Tibial nerve (tissue), 4 donors: ENCODE data around the gene NDUFS4. TPM values are rescaled to one million over a fixed set of nuclear protein-coding genes. Genes with fewer than 3 reads are reported as not detected.

ENCODE experiments used
- DNase-seq, 2 donors: peaks; one replicate each; pipeline ENCODE4 v3.0.0-alpha.2; 2019; ENCODE audit warnings: low spot score in 2 of 2
- H3K27ac ChIP-seq, 4 donors: fragments of 200-600 bp; sonication (generic) in 3 of 4; one replicate each; pipeline ENCODE4 v1.5.1; 2017 to 2019; ENCODE audit warnings: mild to moderate bottlenecking in 1 of 4
- H3K27me3 ChIP-seq, 2 donors: fragments of 200-600 bp; sonication (generic) in 1 of 2; one replicate each; pipeline versions ENCODE4 v1.5.1 to v1.6.0; 2017 to 2019
- H3K36me3 ChIP-seq, 3 donors: fragments of 200-600 bp; sonication (generic); one replicate each; pipeline ENCODE4 v1.5.1; 2018 to 2019
- H3K4me1 ChIP-seq, 4 donors: fragments of 200-600 bp; sonication (generic) in 3 of 4; one replicate each; pipeline ENCODE4 v1.5.1; 2017 to 2019
- H3K4me3 ChIP-seq, 4 donors: fragments of 200-600 bp; sonication (generic) in 3 of 4; one replicate each; pipeline ENCODE4 v1.5.1; 2017 to 2019; ENCODE audit warnings: mild to moderate bottlenecking in 1 of 4, moderate library complexity in 1 of 4
- H3K9me3 ChIP-seq, 4 donors: fragments of 200-600 bp; sonication (generic) in 3 of 4; one replicate each; pipeline ENCODE4 v1.5.1; 2017 to 2019
- CTCF ChIP-seq, 5 experiments: fragments of 200-600 bp in 3 of 5; fragments of 450-650 bp in 2 of 5; sonication (generic) in 3 of 5; IDR thresholded peaks; one replicate each; pipeline ENCODE4 v1.5.1; 2016 to 2019; ENCODE audit warnings: antibody characterized with exemption in 5 of 5, mild to moderate bottlenecking in 3 of 5, moderate library complexity in 2 of 5
- EP300 ChIP-seq, 2 donors: sonication (generic); formaldehyde crosslinking; IDR thresholded peaks; one replicate each; pipeline ENCODE4 v1.6.1; 2017; ENCODE audit warnings: antibody characterized with exemption in 2 of 2, mild to moderate bottlenecking in 1 of 2
- POLR2A ChIP-seq, 2 donors: fragments of 450-650 bp; IDR thresholded peaks; one replicate each; pipeline ENCODE4 v1.6.1; 2017; ENCODE audit warnings: antibody characterized with exemption in 2 of 2, mild to moderate bottlenecking in 2 of 2, moderate library complexity in 2 of 2
- WGBS, 2 donors: methylation state at CpG; one replicate each; pipeline ENCODE4 v1.1.5; 2018; 5-methylcytosine and 5-hydroxymethylcytosine counted together
- total RNA-seq, 4 donors: library from RNA; depleted of rRNA; stranded (reverse); fragments of >200 nt; gene quantifications; one replicate each; pipeline ENCODE4 v1.1.0, GENCODE V29; 2016

NDUFS4 gene
- total RNA-seq, 4 donors from 2014 or later: 46.3 to 85.9 (median 67.7) TPM

GRCh38 chr5:53549792-53550191 is 10.6 kb upstream of the NDUFS4 start:
- H3K27me3 ChIP-seq: no peaks in the 10 kb centered on the region
- no peaks in the 10 kb centered on the region for H3K4me1 ChIP-seq
- H3K27ac ChIP-seq: no peak overlapping the region
- no peaks in the 10 kb centered on the region for H3K36me3 ChIP-seq
- no peak for TF ChIP-seq POLR2A (IDR thresholded peaks at IDR 0.05)
- TF ChIP-seq EP300 (IDR thresholded peaks at IDR 0.05): no peak
- no peak for TF ChIP-seq CTCF (IDR thresholded peaks at IDR 0.05)
- H3K9me3 ChIP-seq: no peaks in the 10 kb centered on the region
- 94 to 95% methylated on average over 2 of the region's 2 CpGs for WGBS, 2 donors
- DNase-seq: no peak
- H3K4me3 ChIP-seq: no peak overlapping the region

- H3K9me3 ChIP-seq: no peaks in the 10 kb centered on the region
- no peak overlapping the region for H3K4me3 ChIP-seq
- no peaks in the 10 kb centered on the region for H3K4me1 ChIP-seq
- no peaks in the 10 kb centered on the region for H3K36me3 ChIP-seq
- H3K27ac ChIP-seq: no peak overlapping the region
- DNase-seq: no peak
- no peak for TF ChIP-seq EP300 (IDR thresholded peaks at IDR 0.05)
- no peak for TF ChIP-seq CTCF (IDR thresholded peaks at IDR 0.05)
- TF ChIP-seq POLR2A (IDR thresholded peaks at IDR 0.05): no peak
- no peaks in the 10 kb centered on the region for H3K27me3 ChIP-seq
- WGBS, 2 donors: 62 to 65% methylated on average over 3 of the region's 3 CpGs
Measured at GRCh38 chr5:53552561-53552960, 7.9 kb upstream of the NDUFS4 start.

- Histone ChIP-seq H3K36me3 (no peaks in the 10 kb centered on the region), H3K9me3 (no peaks in the 10 kb centered on the region), H3K27ac (no peak overlapping the region), H3K27me3 (no peaks in the 10 kb centered on the region), H3K4me1 (no peaks in the 10 kb centered on the region), H3K4me3 (no peak overlapping the region)
- 89 to 90% methylated on average over 3 of the region's 3 CpGs for WGBS, 2 donors
- no peak for DNase-seq
- TF ChIP-seq POLR2A (IDR thresholded peaks at IDR 0.05) (no peak), CTCF (IDR thresholded peaks at IDR 0.05) (no peak), EP300 (IDR thresholded peaks at IDR 0.05) (no peak)
Measured at GRCh38 chr5:53554444-53554843, 6.0 kb upstream of the NDUFS4 start.

GRCh38 chr5:53555160-53555559 is 5.3 kb upstream of the NDUFS4 start:
- no peaks in the 10 kb centered on the region for H3K9me3 ChIP-seq
- peaks cover 0 to 5% (median 0%) of the 10 kb centered on the region in 4 donors for H3K4me1 ChIP-seq
- no peaks in the 10 kb centered on the region for H3K27me3 ChIP-seq
- no peaks in the 10 kb centered on the region for H3K36me3 ChIP-seq
- no peak overlapping the region for H3K27ac ChIP-seq
- H3K4me3 ChIP-seq: no peak overlapping the region
- no peak for TF ChIP-seq POLR2A (IDR thresholded peaks at IDR 0.05)
- TF ChIP-seq CTCF (IDR thresholded peaks at IDR 0.05): no peak
- TF ChIP-seq EP300 (IDR thresholded peaks at IDR 0.05): no peak
- DNase-seq: no peak

- H3K4me1 ChIP-seq: peaks cover 0 to 5% (median 0%) of the 10 kb centered on the region in 4 donors
- no peaks in the 10 kb centered on the region for H3K36me3 ChIP-seq
- no peaks in the 10 kb centered on the region for H3K27me3 ChIP-seq
- H3K27ac ChIP-seq: no peak overlapping the region
- TF ChIP-seq POLR2A (IDR thresholded peaks at IDR 0.05): no peak
- TF ChIP-seq CTCF (IDR thresholded peaks at IDR 0.05): no peak
- TF ChIP-seq EP300 (IDR thresholded peaks at IDR 0.05): no peak
- H3K9me3 ChIP-seq: no peaks in the 10 kb centered on the region
- H3K4me3 ChIP-seq: no peak overlapping the region
- no peak for DNase-seq
Measured at GRCh38 chr5:53556001-53556400, 4.4 kb upstream of the NDUFS4 start.
